Measurements from ENCODE around the gene TCF12. TPM values are rescaled to one million over a fixed set of nuclear protein-coding genes. Genes with fewer than 3 reads are reported as not detected.

Gene TCF12
- total RNA-seq, 1 donor from 2014 or later = 68.9 TPM

- H3K4me3 ChIP-seq (ENCODE audit: low read depth, low read length) = no peak overlapping the region
- DNase-seq (ENCODE audit: low read depth) = no peak
- TF ChIP-seq CTCF (conservative IDR thresholded peaks at IDR 0.05; ENCODE audit: low read depth, low read length) = no peak
Observed at GRCh38 chr15:57256939-57257338, 338.5 kb downstream of the TCF12 start.

GRCh38 chr15:57259568-57260040 is 341.2 kb downstream of the TCF12 start:
- DNase-seq (ENCODE audit: low read depth) = no peak
- TF ChIP-seq CTCF (conservative IDR thresholded peaks at IDR 0.05; ENCODE audit: low read depth, low read length) = no peak
- H3K4me3 ChIP-seq (ENCODE audit: low read depth, low read length) = no peak overlapping the region

- no peak for DNase-seq (ENCODE audit: low read depth)
- no peak for TF ChIP-seq CTCF (conservative IDR thresholded peaks at IDR 0.05; ENCODE audit: low read depth, low read length)
- H3K4me3 ChIP-seq (ENCODE audit: low read depth, low read length) = no peak overlapping the region
Observed at GRCh38 chr15:57263520-57263919, 345.1 kb downstream of the TCF12 start.

- H3K4me3 ChIP-seq (ENCODE audit: low read depth, low read length) = no peak overlapping the region
- no peak for DNase-seq (ENCODE audit: low read depth)
- TF ChIP-seq CTCF (conservative IDR thresholded peaks at IDR 0.05; ENCODE audit: low read depth, low read length) = no peak
Observed at GRCh38 chr15:57272771-57273357, 354.4 kb downstream of the TCF12 start.

GRCh38 chr15:57273402-57273801 is 355.0 kb downstream of the TCF12 start:
- no peak for TF ChIP-seq CTCF (conservative IDR thresholded peaks at IDR 0.05; ENCODE audit: low read depth, low read length)
- H3K4me3 ChIP-seq (ENCODE audit: low read depth, low read length) = no peak overlapping the region
- DNase-seq (ENCODE audit: low read depth) = no peak

GRCh38 chr15:57278439-57278838 is 360.0 kb downstream of the TCF12 start:
- no peak for DNase-seq (ENCODE audit: low read depth)
- no peak overlapping the region for H3K4me3 ChIP-seq (ENCODE audit: low read depth, low read length)
- no peak for TF ChIP-seq CTCF (conservative IDR thresholded peaks at IDR 0.05; ENCODE audit: low read depth, low read length)

GRCh38 chr15:57280464-57280863 is 362.0 kb downstream of the TCF12 start:
- DNase-seq (ENCODE audit: low read depth) = no peak
- H3K4me3 ChIP-seq (ENCODE audit: low read depth, low read length) = no peak overlapping the region
- no peak for TF ChIP-seq CTCF (conservative IDR thresholded peaks at IDR 0.05; ENCODE audit: low read depth, low read length)
